ENCODE data around the gene FKBP3.

DNA sequence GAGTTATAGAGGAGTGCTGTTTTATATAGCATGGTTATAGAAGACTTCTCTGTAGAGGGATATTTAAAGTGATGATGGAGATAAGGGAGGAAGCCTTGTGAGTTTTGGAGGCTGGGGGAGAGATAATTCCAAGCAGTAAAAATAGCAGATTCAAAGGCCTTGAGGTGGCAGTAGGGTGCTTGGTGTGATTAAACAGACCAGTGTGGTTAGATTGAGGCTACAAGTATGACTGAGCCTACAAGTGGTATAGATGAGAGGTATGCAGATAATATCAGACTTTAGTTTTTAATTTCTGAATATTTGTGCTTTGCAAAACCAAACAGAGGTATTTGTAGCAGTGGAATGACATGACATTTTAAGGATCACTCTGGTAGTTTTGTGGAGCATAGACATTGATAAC lies 21.8 kb upstream of the FKBP3 start:
- TF ChIP-seq POLR2A (IDR thresholded peaks at IDR 0.05): no peak
- no peak for TF ChIP-seq CTCF (IDR thresholded peaks at IDR 0.05)
- no peak for TF ChIP-seq EP300 (IDR thresholded peaks at IDR 0.05; ENCODE audit: low read depth)
- TF ChIP-seq POLR2AphosphoS5 (IDR thresholded peaks at IDR 0.05): no peak
